Measurements from ENCODE around the gene SMU1.
"Not testable (repeated sequence)": the region's sequence is repeated elsewhere in the genome, so short reads cannot be mapped to it uniquely, and the experiment has no call there.

SMU1 gene

DNA sequence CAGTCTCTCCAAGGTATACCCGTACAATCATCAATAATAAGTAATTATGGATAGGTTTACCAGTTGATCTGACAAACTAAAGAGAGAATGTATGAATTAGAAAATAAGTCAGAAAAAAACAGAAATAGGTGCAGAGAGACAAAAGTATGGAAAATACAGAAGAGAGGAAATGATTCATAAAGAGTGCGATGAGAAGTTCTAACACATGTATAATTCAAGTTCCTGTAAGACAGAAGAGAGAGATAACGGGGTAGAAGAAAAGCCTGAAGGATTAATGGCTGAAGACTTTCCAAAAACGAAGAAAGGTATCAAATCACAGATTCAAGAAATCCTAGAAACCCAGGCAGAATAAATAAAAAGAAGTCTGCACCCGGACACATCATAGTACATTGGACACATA lies 16.2 kb upstream of the SMU1 start:
- Histone ChIP-seq H3K23ac (ENCODE audit: low read depth, low read length, poor library complexity) (no peak overlapping the region), H3K4me1 (ENCODE audit: control insufficient read depth in 2 of 2, insufficient read depth in 1 of 2, low read depth in 1 of 2, low read length in 2 of 2) (no peaks in the 10 kb centered on the region), H2BK120ac (ENCODE audit: low read depth, low read length) (no peak overlapping the region), H3K9me3 (replicated peaks in 1 of 2; ENCODE audit: control insufficient read depth in 2 of 2, insufficient read depth in 1 of 2, low read depth in 1 of 2, low read length in 2 of 2) (no peaks in the 10 kb centered on the region), H3K27ac (replicated peaks; ENCODE audit: low read length) (no peak overlapping the region), H2AK5ac (ENCODE audit: low read depth, low read length) (no peak overlapping the region), H3K27me3 (ENCODE audit: control insufficient read depth in 3 of 3, insufficient read depth in 3 of 3, low read depth in 1 of 3, low read length in 3 of 3) (no peaks in the 10 kb centered on the region), H4K91ac (ENCODE audit: low read depth, low read length, poor library complexity) (no peak overlapping the region), H3K18ac (ENCODE audit: low read length) (no peak overlapping the region), H4K8ac (ENCODE audit: low read depth, low read length) (no peak overlapping the region), H3K36me3 (replicated peaks in 1 of 2; ENCODE audit: control insufficient read depth in 2 of 2, insufficient read depth in 2 of 2, low read length in 2 of 2) (no peaks in the 10 kb centered on the region), H2BK5ac (ENCODE audit: low read length) (no peak overlapping the region), H2BK12ac (ENCODE audit: low read length) (no peak overlapping the region), H3K4me3 (ENCODE audit: low read length in 2 of 2) (no peak overlapping the region), H3K14ac (ENCODE audit: low read length) (no peak overlapping the region), H2AFZ (ENCODE audit: low read length) (no peak overlapping the region), H3K4ac (ENCODE audit: low read length) (no peak overlapping the region), H3K4me2 (ENCODE audit: insufficient read depth, low read length, poor library complexity, severe bottlenecking) (no peak overlapping the region), H3K9ac (ENCODE audit: low read depth, low read length, poor library complexity) (no peak overlapping the region), H3K79me1 (ENCODE audit: low read depth, low read length) (no peaks in the 10 kb centered on the region), H2BK15ac (ENCODE audit: low read length) (no peak overlapping the region)
- DNase-seq (ENCODE audit: low spot score): no peak
- WGBS, 2 donors (ENCODE audit: extremely low coverage in 2 of 2, insufficient read length in 2 of 2, insufficient replicate concordance in 1 of 2): no CpG with 5 or more reads among the region's 5 CpGs

DNA sequence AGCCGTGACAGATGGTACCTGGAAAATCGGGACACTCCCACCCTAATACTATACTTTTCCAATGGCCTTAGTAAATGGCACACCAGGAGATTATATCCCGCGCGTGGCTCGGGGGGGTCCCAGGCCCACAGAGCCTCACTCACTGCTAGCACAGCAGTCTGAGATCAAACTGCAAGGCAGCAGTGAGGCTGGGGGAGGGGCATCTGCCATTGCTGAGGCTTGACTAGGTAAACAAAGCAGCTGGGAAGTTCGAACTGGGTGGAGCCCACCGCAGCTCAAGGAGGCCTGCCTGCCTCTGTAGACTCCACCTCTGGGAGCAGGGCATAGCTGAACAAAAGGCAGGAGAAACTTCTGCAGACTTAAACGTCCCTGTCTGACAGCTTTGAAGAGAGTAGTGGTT lies 9.2 kb upstream of the SMU1 start:
- H3K27ac ChIP-seq (replicated peaks; ENCODE audit: low read length); H4K91ac ChIP-seq (ENCODE audit: low read depth, low read length, poor library complexity); DNase-seq (ENCODE audit: low spot score); H2AK5ac ChIP-seq (ENCODE audit: low read depth, low read length); H3K18ac ChIP-seq (ENCODE audit: low read length); H2BK15ac ChIP-seq (ENCODE audit: low read length); H3K4ac ChIP-seq (ENCODE audit: low read length); H3K27me3 ChIP-seq (ENCODE audit: control insufficient read depth in 3 of 3, insufficient read depth in 3 of 3, low read depth in 1 of 3, low read length in 3 of 3); H3K4me3 ChIP-seq (ENCODE audit: low read length in 2 of 2); H3K79me1 ChIP-seq (ENCODE audit: low read depth, low read length); H4K8ac ChIP-seq (ENCODE audit: low read depth, low read length); H3K9ac ChIP-seq (ENCODE audit: low read depth, low read length, poor library complexity); H2BK5ac ChIP-seq (ENCODE audit: low read length); H3K4me1 ChIP-seq (ENCODE audit: control insufficient read depth in 2 of 2, insufficient read depth in 1 of 2, low read depth in 1 of 2, low read length in 2 of 2); H3K9me3 ChIP-seq (replicated peaks in 1 of 2; ENCODE audit: control insufficient read depth in 2 of 2, insufficient read depth in 1 of 2, low read depth in 1 of 2, low read length in 2 of 2); H3K23ac ChIP-seq (ENCODE audit: low read depth, low read length, poor library complexity); H3K14ac ChIP-seq (ENCODE audit: low read length); H2BK12ac ChIP-seq (ENCODE audit: low read length); H3K36me3 ChIP-seq (replicated peaks in 1 of 2; ENCODE audit: control insufficient read depth in 2 of 2, insufficient read depth in 2 of 2, low read length in 2 of 2); H2AFZ ChIP-seq (ENCODE audit: low read length); H3K4me2 ChIP-seq (ENCODE audit: insufficient read depth, low read length, poor library complexity, severe bottlenecking); H2BK120ac ChIP-seq (ENCODE audit: low read depth, low read length): not testable (repeated sequence)
- no CpG with 5 or more reads among the region's 9 CpGs for WGBS, 2 donors (ENCODE audit: extremely low coverage in 2 of 2, insufficient read length in 2 of 2, insufficient replicate concordance in 1 of 2)

DNA sequence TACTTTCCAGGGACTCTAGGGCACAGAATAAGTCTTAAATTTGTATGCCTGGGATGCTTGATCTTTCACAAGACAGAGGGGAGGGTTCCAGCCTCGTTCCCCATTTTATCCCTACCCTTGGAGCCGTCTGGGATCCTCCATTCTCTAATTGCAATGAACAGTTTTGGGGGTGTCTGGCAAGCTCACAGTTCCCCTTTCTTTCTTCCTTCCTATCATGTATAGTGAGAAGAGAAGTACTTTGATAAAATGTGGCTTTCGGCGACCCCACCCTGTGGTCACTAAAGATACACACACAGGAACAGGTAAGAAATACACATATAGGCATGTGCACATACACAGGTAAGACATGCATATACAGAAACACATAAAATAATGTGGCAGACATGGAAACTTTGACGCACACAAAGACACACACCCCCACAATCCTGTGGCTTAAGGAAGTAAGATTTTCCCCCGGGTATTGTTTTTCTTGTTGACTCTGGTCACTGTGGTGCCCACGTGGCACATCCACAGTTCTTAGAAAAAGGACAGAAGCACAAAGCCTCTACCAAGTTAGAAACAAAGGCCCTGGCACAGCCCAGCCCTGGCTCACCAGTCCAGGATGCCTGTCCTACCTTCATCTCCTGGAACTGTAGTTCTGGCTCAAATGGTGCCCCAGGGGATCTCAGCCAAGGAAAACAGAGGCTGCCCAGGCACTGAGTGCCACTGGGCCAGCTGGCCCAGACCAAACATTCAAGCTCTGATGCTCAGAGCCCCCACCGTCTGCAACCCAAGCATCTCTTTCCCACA lies 6.3 kb upstream of the SMU1 start:
- no peak overlapping the region for H3K14ac ChIP-seq (ENCODE audit: low read length)
- no peak overlapping the region for H3K4me3 ChIP-seq (ENCODE audit: low read length in 2 of 2)
- H3K4me1 ChIP-seq (ENCODE audit: control insufficient read depth in 2 of 2, insufficient read depth in 1 of 2, low read depth in 1 of 2, low read length in 2 of 2): no peaks in the 10 kb centered on the region
- H2AFZ ChIP-seq (ENCODE audit: low read length): peak overlapping the region; percentile 9
- H2BK120ac ChIP-seq (ENCODE audit: low read depth, low read length): no peak overlapping the region
- H4K91ac ChIP-seq (ENCODE audit: low read depth, low read length, poor library complexity): no peak overlapping the region
- no peaks in the 10 kb centered on the region for H3K79me1 ChIP-seq (ENCODE audit: low read depth, low read length)
- WGBS, 2 donors (ENCODE audit: extremely low coverage in 2 of 2, insufficient read length in 2 of 2, insufficient replicate concordance in 1 of 2): no CpG with 5 or more reads among the region's 8 CpGs
- H2BK5ac ChIP-seq (ENCODE audit: low read length): no peak overlapping the region
- H2BK15ac ChIP-seq (ENCODE audit: low read length): no peak overlapping the region
- H3K36me3 ChIP-seq (replicated peaks in 1 of 2; ENCODE audit: control insufficient read depth in 2 of 2, insufficient read depth in 2 of 2, low read length in 2 of 2): no peaks in the 10 kb centered on the region
- H2BK12ac ChIP-seq (ENCODE audit: low read length): no peak overlapping the region
- peaks cover 0 to 3% of the 10 kb centered on the region in 2 donors for H3K9me3 ChIP-seq (replicated peaks in 1 of 2; ENCODE audit: control insufficient read depth in 2 of 2, insufficient read depth in 1 of 2, low read depth in 1 of 2, low read length in 2 of 2)
- DNase-seq (ENCODE audit: low spot score): no peak
- H3K4ac ChIP-seq (ENCODE audit: low read length): no peak overlapping the region
- H3K27me3 ChIP-seq (ENCODE audit: control insufficient read depth in 3 of 3, insufficient read depth in 3 of 3, low read depth in 1 of 3, low read length in 3 of 3): no peaks in the 10 kb centered on the region
- H3K18ac ChIP-seq (ENCODE audit: low read length): no peak overlapping the region
- H3K4me2 ChIP-seq (ENCODE audit: insufficient read depth, low read length, poor library complexity, severe bottlenecking): no peak overlapping the region
- H3K23ac ChIP-seq (ENCODE audit: low read depth, low read length, poor library complexity): no peak overlapping the region
- no peak overlapping the region for H3K9ac ChIP-seq (ENCODE audit: low read depth, low read length, poor library complexity)
- no peak overlapping the region for H2AK5ac ChIP-seq (ENCODE audit: low read depth, low read length)
- H4K8ac ChIP-seq (ENCODE audit: low read depth, low read length): no peak overlapping the region
- H3K27ac ChIP-seq (replicated peaks; ENCODE audit: low read length): no peak overlapping the region

DNA sequence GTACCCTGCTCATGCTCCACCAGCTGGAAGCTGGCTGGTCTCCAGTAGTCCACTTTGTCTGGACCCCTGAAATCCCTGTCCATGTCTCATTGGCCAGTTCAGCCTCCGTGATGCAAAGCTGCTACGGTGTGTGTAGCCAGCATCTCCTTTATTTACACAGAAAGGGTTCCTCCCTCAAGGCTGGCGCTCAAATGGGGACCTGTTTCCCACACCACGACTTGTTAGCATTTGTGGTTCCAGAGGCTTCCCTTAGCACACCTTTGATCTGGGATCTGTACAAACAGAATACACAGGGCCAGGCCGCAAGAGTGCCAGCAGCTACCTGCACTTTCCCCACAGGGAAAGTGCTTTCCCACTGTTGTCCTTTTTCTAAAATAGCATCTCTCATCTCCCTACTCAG lies 5.7 kb upstream of the SMU1 start:
- Histone ChIP-seq H3K36me3 (replicated peaks in 1 of 2; ENCODE audit: control insufficient read depth in 2 of 2, insufficient read depth in 2 of 2, low read length in 2 of 2) (no peaks in the 10 kb centered on the region), H2BK15ac (ENCODE audit: low read length) (no peak overlapping the region), H3K4ac (ENCODE audit: low read length) (no peak overlapping the region), H4K91ac (ENCODE audit: low read depth, low read length, poor library complexity) (no peak overlapping the region), H2AK5ac (ENCODE audit: low read depth, low read length) (no peak overlapping the region), H2BK12ac (ENCODE audit: low read length) (no peak overlapping the region), H3K14ac (ENCODE audit: low read length) (no peak overlapping the region), H3K9me3 (replicated peaks in 1 of 2; ENCODE audit: control insufficient read depth in 2 of 2, insufficient read depth in 1 of 2, low read depth in 1 of 2, low read length in 2 of 2) (peaks cover 0 to 3% of the 10 kb centered on the region in 2 donors), H3K18ac (ENCODE audit: low read length) (no peak overlapping the region), H3K23ac (ENCODE audit: low read depth, low read length, poor library complexity) (no peak overlapping the region), H3K9ac (ENCODE audit: low read depth, low read length, poor library complexity) (peak overlapping the region; percentile 6), H3K4me3 (ENCODE audit: low read length in 2 of 2) (no peak overlapping the region), H3K4me2 (ENCODE audit: insufficient read depth, low read length, poor library complexity, severe bottlenecking) (no peak overlapping the region), H4K8ac (ENCODE audit: low read depth, low read length) (no peak overlapping the region), H2AFZ (ENCODE audit: low read length) (peak overlapping the region; percentile 9), H3K27ac (replicated peaks; ENCODE audit: low read length) (no peak overlapping the region), H2BK5ac (ENCODE audit: low read length) (no peak overlapping the region), H3K79me1 (ENCODE audit: low read depth, low read length) (no peaks in the 10 kb centered on the region), H3K4me1 (ENCODE audit: control insufficient read depth in 2 of 2, insufficient read depth in 1 of 2, low read depth in 1 of 2, low read length in 2 of 2) (no peaks in the 10 kb centered on the region), H3K27me3 (ENCODE audit: control insufficient read depth in 3 of 3, insufficient read depth in 3 of 3, low read depth in 1 of 3, low read length in 3 of 3) (no peaks in the 10 kb centered on the region), H2BK120ac (ENCODE audit: low read depth, low read length) (no peak overlapping the region)
- no CpG with 5 or more reads among the region's 5 CpGs for whole genome bisulfite sequencing, 2 donors (ENCODE audit: extremely low coverage in 2 of 2, insufficient read length in 2 of 2, insufficient replicate concordance in 1 of 2)
- DNase-seq (ENCODE audit: low spot score): no peak

All from neuronal stem cell (in vitro differentiated cells).